ENCODE results near the gene ACP2. TPM values are rescaled to one million over a fixed set of nuclear protein-coding genes. Genes with fewer than 3 reads are reported as not detected.
A peak's percentile ranks its signal among the peaks of the same experiment; 100 is the strongest.

ACP2 gene, protein sequence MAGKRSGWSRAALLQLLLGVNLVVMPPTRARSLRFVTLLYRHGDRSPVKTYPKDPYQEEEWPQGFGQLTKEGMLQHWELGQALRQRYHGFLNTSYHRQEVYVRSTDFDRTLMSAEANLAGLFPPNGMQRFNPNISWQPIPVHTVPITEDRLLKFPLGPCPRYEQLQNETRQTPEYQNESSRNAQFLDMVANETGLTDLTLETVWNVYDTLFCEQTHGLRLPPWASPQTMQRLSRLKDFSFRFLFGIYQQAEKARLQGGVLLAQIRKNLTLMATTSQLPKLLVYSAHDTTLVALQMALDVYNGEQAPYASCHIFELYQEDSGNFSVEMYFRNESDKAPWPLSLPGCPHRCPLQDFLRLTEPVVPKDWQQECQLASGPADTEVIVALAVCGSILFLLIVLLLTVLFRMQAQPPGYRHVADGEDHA
- 31.8 and 33.8 TPM in 2 replicates for total RNA-seq

GRCh38 chr11:47248664-47249377 is at the start of gene ACP2:
Gene ACP2 (minus strand): TSS chr11:47248814. CDS start chr11:47248789, 25 bp downstream.
- peak within 1 kb of the TSS; percentile 98 for H3K27ac Mint-ChIP-seq
- peaks cover 27% of the 10 kb centered on the region for H3K4me1 Mint-ChIP-seq (ENCODE audit: low read depth)
- no peaks in the 10 kb centered on the region for H3K27me3 Mint-ChIP-seq (ENCODE audit: insufficient read depth)
- DNase-seq (ENCODE audit: low spot score), result peak; percentile 82
- intact Hi-C loops (cut with micrococcal nuclease), result loop anchor here (1.0 to 2.0 kb wide), 10 partner anchors 16 to 548 kb away; partner anchors contain the start of genes ARHGAP1, CSTPP1, PSMC3 and SLC39A13
- peaks cover 9% of the 10 kb centered on the region for H3K36me3 Mint-ChIP-seq (ENCODE audit: low read depth)
- H3K4me3 Mint-ChIP-seq, result peak within 1 kb of the TSS; percentile 100
- H3K9me3 Mint-ChIP-seq, result no peaks in the 10 kb centered on the region

DNA sequence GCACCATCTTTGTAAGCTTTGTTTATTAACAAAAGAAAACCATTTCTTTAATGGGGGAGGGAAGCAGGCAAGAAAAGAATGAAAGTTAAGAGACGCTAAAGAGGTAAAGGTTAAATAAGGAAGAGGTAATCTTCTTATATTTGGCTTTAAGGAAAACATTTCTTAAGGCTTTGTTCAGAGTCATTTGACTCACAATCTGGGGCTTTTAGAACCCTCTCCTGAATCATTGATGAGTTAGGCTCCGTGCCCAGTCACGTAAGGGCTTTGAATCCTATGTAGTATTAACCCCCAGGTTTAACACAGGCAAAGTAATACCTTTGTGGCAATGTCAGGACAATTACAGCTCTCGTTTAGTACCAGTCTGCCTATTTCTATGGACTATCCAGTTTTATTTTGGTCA is 47.4 kb upstream of the ACP2 start:
- Mint-ChIP-seq H3K9me3 (peaks cover 22% of the 10 kb centered on the region), H3K27me3 (ENCODE audit: insufficient read depth) (no peaks in the 10 kb centered on the region), H3K4me1 (ENCODE audit: low read depth) (no peaks in the 10 kb centered on the region), H3K27ac (no peak overlapping the region), H3K4me3 (no peak overlapping the region), H3K36me3 (ENCODE audit: low read depth) (peaks cover 46% of the 10 kb centered on the region)
- intact Hi-C loops (cut with micrococcal nuclease), result no loop called here
- no peak for DNase-seq (ENCODE audit: low spot score)

GRCh38 chr11:47295385-47295784 is 46.8 kb upstream of the ACP2 start:
- Mint-ChIP-seq H3K9me3 (peaks cover 18% of the 10 kb centered on the region), H3K27ac (no peak overlapping the region), H3K4me3 (no peak overlapping the region), H3K36me3 (ENCODE audit: low read depth) (peaks cover 47% of the 10 kb centered on the region), H3K27me3 (ENCODE audit: insufficient read depth) (no peaks in the 10 kb centered on the region), H3K4me1 (ENCODE audit: low read depth) (no peaks in the 10 kb centered on the region)
- intact Hi-C loops (cut with micrococcal nuclease), result no loop called here
- DNase-seq (ENCODE audit: low spot score), result no peak

GRCh38 chr11:47289856-47290255 is 41.2 kb upstream of the ACP2 start:
- no peak for DNase-seq (ENCODE audit: low spot score)
- H3K27ac Mint-ChIP-seq, result no peak overlapping the region
- intact Hi-C loops (cut with micrococcal nuclease), result no loop called here
- H3K4me3 Mint-ChIP-seq, result no peak overlapping the region
- no peaks in the 10 kb centered on the region for H3K9me3 Mint-ChIP-seq
- H3K4me1 Mint-ChIP-seq (ENCODE audit: low read depth), result no peaks in the 10 kb centered on the region
- H3K27me3 Mint-ChIP-seq (ENCODE audit: insufficient read depth), result no peaks in the 10 kb centered on the region
- H3K36me3 Mint-ChIP-seq (ENCODE audit: low read depth), result peaks cover 53% of the 10 kb centered on the region

- Mint-ChIP-seq H3K4me1 (ENCODE audit: low read depth) (no peaks in the 10 kb centered on the region), H3K36me3 (ENCODE audit: low read depth) (peaks cover 62% of the 10 kb centered on the region), H3K9me3 (no peaks in the 10 kb centered on the region), H3K27ac (no peak overlapping the region), H3K4me3 (no peak overlapping the region), H3K27me3 (ENCODE audit: insufficient read depth) (no peaks in the 10 kb centered on the region)
- DNase-seq (ENCODE audit: low spot score), result no peak
- intact Hi-C loops (cut with micrococcal nuclease), result no loop called here
Measured at GRCh38 chr11:47288066-47288465, 39.5 kb upstream of the ACP2 start.

DNA sequence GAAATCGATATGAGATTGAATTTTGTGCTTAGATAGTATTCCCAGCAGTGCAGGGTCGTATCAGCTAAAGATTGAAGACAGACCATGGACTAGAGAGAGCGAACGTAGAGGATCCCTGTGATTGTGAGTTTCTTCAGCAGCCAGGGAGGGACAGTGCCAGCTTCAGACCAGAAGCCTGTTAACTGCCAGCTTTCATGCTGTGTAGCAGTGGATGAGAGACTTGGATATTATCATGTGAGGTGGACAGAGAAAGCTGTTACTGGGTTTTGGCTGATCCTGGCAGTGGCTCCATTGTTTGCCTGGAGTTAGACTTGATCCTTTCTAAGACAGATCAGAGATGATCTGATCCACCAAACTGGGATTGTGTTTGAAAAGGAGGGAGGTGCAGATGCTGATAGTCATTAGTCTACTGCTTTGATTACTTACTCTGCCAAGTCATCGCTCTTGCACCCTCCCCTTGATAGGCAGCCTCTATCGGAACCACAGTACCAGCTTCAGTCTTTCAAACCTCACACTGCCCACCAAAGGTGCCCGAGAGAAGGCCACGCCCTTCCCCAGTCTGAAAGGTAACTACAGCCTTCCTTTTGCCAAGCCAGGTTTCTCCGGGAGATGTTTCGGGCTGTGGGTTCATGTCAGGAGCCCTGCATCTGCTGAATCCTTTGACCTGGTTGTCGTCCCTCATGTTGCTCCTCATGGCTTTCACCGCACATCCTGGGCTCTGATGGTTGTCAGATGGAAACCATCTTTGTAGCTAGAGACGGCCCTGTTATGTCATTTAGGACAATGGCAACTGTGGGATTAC is 37.6 kb upstream of the ACP2 start:
- Mint-ChIP-seq H3K4me1 (ENCODE audit: low read depth) (no peaks in the 10 kb centered on the region), H3K9me3 (no peaks in the 10 kb centered on the region), H3K4me3 (no peak overlapping the region), H3K27me3 (ENCODE audit: insufficient read depth) (no peaks in the 10 kb centered on the region), H3K27ac (no peak overlapping the region), H3K36me3 (ENCODE audit: low read depth) (peaks cover 68% of the 10 kb centered on the region)
- no peak for DNase-seq (ENCODE audit: low spot score)
- intact Hi-C loops (cut with micrococcal nuclease), result no loop called here

DNA sequence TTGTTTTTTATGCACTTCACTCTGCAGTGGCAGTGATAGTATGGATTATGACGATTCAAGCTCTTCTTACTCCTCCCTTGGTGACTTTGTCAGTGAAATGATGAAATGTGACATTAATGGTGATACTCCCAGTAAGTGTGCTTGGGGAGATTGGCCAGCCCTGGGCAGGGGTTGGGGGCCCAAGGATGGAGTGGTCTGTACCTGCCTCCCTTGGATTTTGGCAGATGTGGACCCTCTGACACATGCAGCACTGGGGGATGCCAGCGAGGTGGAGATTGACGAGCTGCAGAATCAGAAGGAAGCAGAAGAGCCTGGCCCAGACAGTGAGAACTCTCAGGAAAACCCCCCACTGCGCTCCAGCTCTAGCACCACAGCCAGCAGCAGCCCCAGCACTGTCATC is 35.5 kb upstream of the ACP2 start:
- Mint-ChIP-seq H3K36me3 (ENCODE audit: low read depth) (peaks cover 59% of the 10 kb centered on the region), H3K27me3 (ENCODE audit: insufficient read depth) (no peaks in the 10 kb centered on the region), H3K9me3 (no peaks in the 10 kb centered on the region), H3K27ac (no peak overlapping the region), H3K4me3 (no peak overlapping the region), H3K4me1 (ENCODE audit: low read depth) (no peaks in the 10 kb centered on the region)
- DNase-seq (ENCODE audit: low spot score), result no peak
- intact Hi-C loops (cut with micrococcal nuclease), result no loop called here

GRCh38 chr11:47282462-47282861 is 33.8 kb upstream of the ACP2 start:
- no peak overlapping the region for H3K27ac Mint-ChIP-seq
- H3K4me3 Mint-ChIP-seq, result no peak overlapping the region
- no peaks in the 10 kb centered on the region for H3K9me3 Mint-ChIP-seq
- H3K4me1 Mint-ChIP-seq (ENCODE audit: low read depth), result no peaks in the 10 kb centered on the region
- intact Hi-C loops (cut with micrococcal nuclease), result no loop called here
- DNase-seq (ENCODE audit: low spot score), result no peak
- H3K27me3 Mint-ChIP-seq (ENCODE audit: insufficient read depth), result no peaks in the 10 kb centered on the region
- H3K36me3 Mint-ChIP-seq (ENCODE audit: low read depth), result peaks cover 52% of the 10 kb centered on the region

DNA sequence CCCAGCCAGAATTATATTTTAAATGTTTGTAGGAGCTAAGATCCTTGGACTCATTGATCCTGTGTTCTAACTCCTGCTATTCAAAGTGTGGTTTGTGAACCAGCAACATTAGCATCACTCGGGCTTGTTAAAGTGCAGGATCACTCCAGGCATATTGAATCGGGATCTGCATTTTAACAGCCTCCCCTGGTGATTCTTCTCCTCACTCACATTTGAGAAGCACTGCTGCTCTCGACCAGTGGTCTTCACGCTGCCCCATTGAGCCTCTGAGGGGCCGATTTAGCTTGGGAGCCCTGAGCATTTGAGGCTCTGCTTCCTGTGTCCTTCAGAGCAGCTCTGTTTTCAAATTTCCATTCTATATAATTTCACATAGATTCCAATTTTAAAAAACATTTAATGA is 32.2 kb upstream of the ACP2 start:
- no peaks in the 10 kb centered on the region for H3K9me3 Mint-ChIP-seq
- H3K4me3 Mint-ChIP-seq, result no peak overlapping the region
- no peaks in the 10 kb centered on the region for H3K27me3 Mint-ChIP-seq (ENCODE audit: insufficient read depth)
- H3K4me1 Mint-ChIP-seq (ENCODE audit: low read depth), result no peaks in the 10 kb centered on the region
- DNase-seq (ENCODE audit: low spot score), result no peak
- no peak overlapping the region for H3K27ac Mint-ChIP-seq
- intact Hi-C loops (cut with micrococcal nuclease), result no loop called here
- peaks cover 55% of the 10 kb centered on the region for H3K36me3 Mint-ChIP-seq (ENCODE audit: low read depth)

GRCh38 chr11:47280099-47280498 is 31.5 kb upstream of the ACP2 start:
- intact Hi-C loops (cut with micrococcal nuclease), result no loop called here
- no peak for DNase-seq (ENCODE audit: low spot score)
- Mint-ChIP-seq H3K9me3 (no peaks in the 10 kb centered on the region), H3K27me3 (ENCODE audit: insufficient read depth) (no peaks in the 10 kb centered on the region), H3K27ac (no peak overlapping the region), H3K36me3 (ENCODE audit: low read depth) (peaks cover 52% of the 10 kb centered on the region), H3K4me3 (no peak overlapping the region), H3K4me1 (ENCODE audit: low read depth) (no peaks in the 10 kb centered on the region)

DNA sequence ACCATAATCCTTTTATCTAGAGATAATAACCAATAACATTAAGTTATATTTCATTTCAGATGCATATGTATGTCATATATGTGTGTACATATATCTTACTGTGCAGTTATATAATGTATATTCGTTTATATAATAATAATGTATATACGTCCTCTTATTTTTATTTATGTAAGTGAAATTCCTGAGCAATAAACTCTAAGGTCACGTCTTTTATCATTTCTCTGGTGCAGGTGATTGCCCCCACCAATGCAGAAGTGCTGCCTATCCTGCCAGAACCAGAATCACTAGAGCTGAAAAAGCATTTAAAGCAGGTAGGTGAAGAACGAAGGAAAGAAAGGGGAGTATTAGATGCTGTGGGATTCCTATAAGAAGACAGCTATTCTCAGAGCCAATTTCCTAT is 30.2 kb upstream of the ACP2 start:
- intact Hi-C loops (cut with micrococcal nuclease), result no loop called here

DNA sequence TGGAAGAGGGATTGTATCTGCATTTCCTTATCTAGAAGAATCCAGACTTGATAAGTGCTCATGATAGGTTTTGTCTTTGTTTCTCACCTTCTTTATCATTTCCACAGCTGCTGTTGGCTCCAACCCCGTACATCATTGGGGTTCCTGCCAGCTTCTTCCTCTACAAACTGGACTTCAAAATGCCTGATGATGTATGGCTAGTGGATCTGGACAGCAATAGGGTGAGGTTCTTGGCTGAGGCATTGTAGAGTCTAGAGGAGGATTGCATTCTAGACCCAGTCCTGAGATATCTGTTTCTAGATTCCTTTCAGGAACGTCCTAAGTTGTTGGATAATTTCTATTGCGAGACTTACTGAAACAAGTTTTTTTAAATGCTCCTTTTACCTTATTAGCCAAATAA is 29.4 kb upstream of the ACP2 start:
- Mint-ChIP-seq H3K27ac (no peak overlapping the region), H3K4me1 (ENCODE audit: low read depth) (peaks cover under 1% of the 10 kb centered on the region), H3K36me3 (ENCODE audit: low read depth) (peaks cover 47% of the 10 kb centered on the region), H3K9me3 (no peaks in the 10 kb centered on the region), H3K27me3 (ENCODE audit: insufficient read depth) (no peaks in the 10 kb centered on the region), H3K4me3 (no peak overlapping the region)
- intact Hi-C loops (cut with micrococcal nuclease), result no loop called here
- no peak for DNase-seq (ENCODE audit: low spot score)

More for the DNA sequence above, 30.2 kb upstream of the ACP2 start:
- no peaks in the 10 kb centered on the region for H3K9me3 Mint-ChIP-seq
- H3K27me3 Mint-ChIP-seq (ENCODE audit: insufficient read depth), result no peaks in the 10 kb centered on the region
- H3K4me1 Mint-ChIP-seq (ENCODE audit: low read depth), result no peaks in the 10 kb centered on the region
- no peak overlapping the region for H3K4me3 Mint-ChIP-seq
- H3K27ac Mint-ChIP-seq, result no peak overlapping the region
- DNase-seq (ENCODE audit: low spot score), result no peak
- peaks cover 47% of the 10 kb centered on the region for H3K36me3 Mint-ChIP-seq (ENCODE audit: low read depth)

- H3K27me3 Mint-ChIP-seq (ENCODE audit: insufficient read depth), result no peaks in the 10 kb centered on the region
Measured at GRCh38 chr11:47276923-47277322, 28.3 kb upstream of the ACP2 start.

More at GRCh38 chr11:47276923-47277322, 28.3 kb upstream of the ACP2 start:
- Mint-ChIP-seq H3K36me3 (ENCODE audit: low read depth) (peaks cover 39% of the 10 kb centered on the region), H3K4me3 (no peak overlapping the region), H3K9me3 (no peaks in the 10 kb centered on the region), H3K27ac (no peak overlapping the region), H3K4me1 (ENCODE audit: low read depth) (peaks cover 12% of the 10 kb centered on the region)
- no peak for DNase-seq (ENCODE audit: low spot score)
- intact Hi-C loops (cut with micrococcal nuclease), result no loop called here
